Mesodermal cell (in vitro differentiated cells): ENCODE data around the gene TBC1D23. TPM values are rescaled to one million over a fixed set of nuclear protein-coding genes. Genes with fewer than 3 reads are reported as not detected.

Source experiments
- H3K27ac ChIP-seq: 2 replicates; pipeline ENCODE4 v1.7.0; 2013; ENCODE audit warnings: mild to moderate bottlenecking, low read depth, low read length, moderate library complexity; ENCODE audit not compliant: severe bottlenecking
- H3K36me3 ChIP-seq: 2 replicates; pipeline ENCODE4 v1.7.1; 2013; ENCODE audit warnings: mild to moderate bottlenecking, low read length, moderate library complexity; ENCODE audit not compliant: control insufficient read depth, insufficient read depth
- H3K4me1 ChIP-seq: one replicate; pipeline ENCODE4 v1.7.1; 2013; ENCODE audit warnings: mild to moderate bottlenecking, low read length; ENCODE audit not compliant: insufficient read depth, control insufficient read depth, poor library complexity, severe bottlenecking
- H3K4me3 ChIP-seq: 2 replicates; pipeline ENCODE4 v1.7.0; 2013; ENCODE audit warnings: low read length, control low read depth, mild to moderate bottlenecking; ENCODE audit not compliant: insufficient read depth, poor library complexity, severe bottlenecking; ENCODE audit errors: extremely low read depth
- H3K9me3 ChIP-seq: 2 replicates; pipeline ENCODE4 v1.7.1; 2013; ENCODE audit warnings: mild to moderate bottlenecking, low read length, moderate library complexity; ENCODE audit not compliant: control insufficient read depth
- WGBS, 2 experiments: methylation state at CpG; one replicate each; pipeline ENCODE4 v1.1.5; 2013; ENCODE audit warnings: missing lambda C conversion rate in 2 of 2; ENCODE audit not compliant: insufficient coverage in 2 of 2; 5-methylcytosine and 5-hydroxymethylcytosine counted together
- polyA plus RNA-seq, 2 experiments: library from polyadenylated mRNA; stranded (reverse); fragments of 50-300 nt; gene quantifications; one replicate each; pipeline ENCODE4 v1.2.3, GENCODE V29; 2013

The TBC1D23 gene
- 35.4 TPM for polyA plus RNA-seq (2013, experiment 1 of 2)
- polyA plus RNA-seq (2013, experiment 2 of 2), result 39.2 TPM

DNA sequence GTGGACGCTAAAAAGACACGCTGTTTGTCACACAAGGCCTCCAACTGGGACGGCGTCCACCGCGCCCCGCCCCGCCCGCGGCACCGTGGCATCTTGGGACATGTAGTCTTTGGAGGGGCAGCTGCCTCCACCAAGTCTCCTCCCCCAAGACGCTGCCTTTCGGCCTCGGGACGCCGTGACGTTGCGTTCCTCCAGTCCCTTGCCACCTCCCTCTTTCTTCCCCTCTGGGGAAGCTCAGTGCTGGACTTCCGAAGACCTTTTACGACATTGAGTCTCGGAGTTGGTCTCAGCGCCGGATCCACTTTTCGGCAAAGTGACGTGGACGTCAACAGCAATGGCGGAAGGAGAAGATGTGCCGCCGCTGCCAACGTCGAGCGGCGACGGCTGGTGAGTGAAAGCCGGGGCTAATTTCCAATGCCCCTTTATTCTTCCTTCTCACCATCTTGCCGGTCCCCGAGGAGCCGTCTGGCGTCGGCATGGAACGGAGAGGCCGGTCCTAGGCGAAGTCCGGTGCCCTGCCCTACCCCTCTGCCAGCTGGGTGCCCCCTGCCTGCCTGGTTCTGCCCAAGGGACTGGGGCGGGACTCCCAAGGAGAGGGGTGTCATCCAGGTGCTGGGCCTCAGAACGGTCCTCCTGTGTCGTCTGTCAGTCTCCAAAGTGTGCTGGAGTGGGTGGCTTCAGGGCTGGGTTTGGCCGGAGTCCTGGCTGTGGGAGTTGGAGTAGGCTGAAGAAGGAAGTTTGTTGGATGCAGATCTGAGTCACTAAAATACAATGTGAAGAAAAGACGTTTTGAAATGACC lies at the start of gene TBC1D23:
TBC1D23 (plus strand) TSS at position 308 of the 800 bp plus-strand sequence; CDS start at position 335, 27 bp downstream.
- no peaks in the 10 kb centered on the region for H3K36me3 ChIP-seq
- WGBS, 2 experiments, result 0% methylated on average over 40 to 44 of the region's 49 CpGs
- no peaks in the 10 kb centered on the region for H3K4me1 ChIP-seq
- H3K4me3 ChIP-seq, result peak within 1 kb of the TSS; percentile 99
- no peaks in the 10 kb centered on the region for H3K9me3 ChIP-seq
- peak within 1 kb of the TSS; percentile 96 for H3K27ac ChIP-seq

DNA sequence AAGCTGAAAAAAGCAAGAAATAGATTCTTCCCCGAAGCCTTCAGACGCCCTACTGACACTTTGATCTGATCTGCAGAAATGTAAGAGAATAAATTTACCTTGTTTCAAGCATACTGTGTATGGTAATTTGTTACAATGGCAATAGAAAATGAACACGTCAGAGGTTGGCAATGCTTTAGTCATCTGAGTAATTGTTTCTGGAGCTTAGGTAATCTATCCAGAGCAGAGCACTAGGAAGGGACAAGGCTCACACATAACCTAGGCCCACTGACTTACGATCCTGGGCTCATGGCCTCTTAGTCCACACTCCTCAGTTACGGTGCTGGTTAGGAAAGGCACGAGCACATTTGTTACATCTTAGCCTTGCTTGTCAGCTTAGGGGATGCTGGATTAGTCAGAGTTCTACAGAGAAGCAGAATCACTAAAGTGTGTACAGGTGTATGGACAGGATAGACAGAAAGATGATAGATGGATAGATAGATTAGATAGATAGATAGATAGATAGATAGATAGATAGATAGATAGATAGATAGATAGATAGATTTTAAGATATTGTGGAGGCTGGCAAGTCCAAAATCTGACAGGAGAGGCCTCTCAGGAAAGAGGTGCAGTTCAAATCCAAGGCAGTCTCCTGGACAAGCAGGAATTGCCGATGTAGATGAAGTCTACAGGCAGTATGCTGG lies 46.8 kb upstream of the TBC1D23 start:
- WGBS, 2 experiments, result 95 to 96% methylated on average over 5 to 6 of the region's 7 CpGs
- peaks cover 8% of the 10 kb centered on the region for H3K4me1 ChIP-seq
- no peaks in the 10 kb centered on the region for H3K36me3 ChIP-seq
- no peak overlapping the region for H3K4me3 ChIP-seq
- H3K9me3 ChIP-seq, result no peaks in the 10 kb centered on the region
- no peak overlapping the region for H3K27ac ChIP-seq

- Histone ChIP-seq H3K27ac (no peak overlapping the region), H3K4me3 (no peak overlapping the region), H3K4me1 (peaks cover 8% of the 10 kb centered on the region), H3K9me3 (no peaks in the 10 kb centered on the region), H3K36me3 (no peaks in the 10 kb centered on the region)
- 85 to 91% methylated on average over 5 of the region's 5 CpGs for WGBS, 2 experiments
These were observed 46.2 kb upstream of the TBC1D23 start for GRCh38 chr3:100214574-100214964.

- no CpG with 5 or more reads among the region's 1 CpG for WGBS, 2 experiments
- Histone ChIP-seq H3K27ac (peak overlapping the region; percentile 31), H3K9me3 (no peaks in the 10 kb centered on the region), H3K4me3 (no peak overlapping the region), H3K4me1 (no peaks in the 10 kb centered on the region), H3K36me3 (no peaks in the 10 kb centered on the region)
These were observed 44.1 kb upstream of the TBC1D23 start for GRCh38 chr3:100216713-100217112.

DNA sequence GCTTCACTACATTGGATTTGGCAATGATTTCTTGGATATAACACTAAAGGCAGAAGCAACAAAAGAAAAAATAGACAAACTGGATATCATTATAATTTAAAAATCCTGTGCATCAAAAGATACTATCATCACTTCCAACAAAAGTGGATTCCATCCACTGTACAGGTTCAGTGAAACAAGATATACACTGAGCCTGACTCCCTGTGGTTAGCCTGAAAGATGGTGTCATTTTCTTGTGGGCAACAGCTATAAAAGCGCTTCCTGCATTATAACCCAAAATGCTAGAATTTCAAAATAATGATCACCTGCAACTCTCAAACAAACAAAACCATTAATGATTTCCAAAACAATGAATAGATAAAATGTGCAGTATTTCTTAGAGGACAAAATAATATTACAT lies 39.6 kb upstream of the TBC1D23 start:
- no CpG with 5 or more reads among the region's 1 CpG for WGBS, 2 experiments
- Histone ChIP-seq H3K9me3 (peaks cover 4% of the 10 kb centered on the region), H3K36me3 (no peaks in the 10 kb centered on the region)

GRCh38 chr3:100225193-100225592 lies 35.6 kb upstream of the TBC1D23 start:
- Histone ChIP-seq H3K4me3 (no peak overlapping the region), H3K27ac (no peak overlapping the region), H3K4me1 (peaks cover 14% of the 10 kb centered on the region), H3K36me3 (no peaks in the 10 kb centered on the region), H3K9me3 (peaks cover 4% of the 10 kb centered on the region)
- 94 to 97% methylated on average over 26 of the region's 26 CpGs for WGBS, 2 experiments

More for the DNA sequence above, 39.6 kb upstream of the TBC1D23 start:
- no peak overlapping the region for H3K27ac ChIP-seq
- H3K4me3 ChIP-seq, result no peak overlapping the region
- peaks cover 1% of the 10 kb centered on the region for H3K4me1 ChIP-seq

- H3K4me1 ChIP-seq, result peaks cover 14% of the 10 kb centered on the region
- H3K9me3 ChIP-seq, result peaks cover 4% of the 10 kb centered on the region
- peak overlapping the region; percentile 89 for H3K27ac ChIP-seq
- no peaks in the 10 kb centered on the region for H3K36me3 ChIP-seq
- 95 to 100% methylated on average over 6 to 7 of the region's 8 CpGs for WGBS, 2 experiments
- H3K4me3 ChIP-seq, result no peak overlapping the region
These were observed 34.9 kb upstream of the TBC1D23 start for GRCh38 chr3:100225883-100226282.

GRCh38 chr3:100226712-100227429 lies 33.9 kb upstream of the TBC1D23 start:
- H3K27ac ChIP-seq, result peak overlapping the region; percentile 89
- peaks cover 14% of the 10 kb centered on the region for H3K4me1 ChIP-seq
- 72 to 83% methylated on average over 2 to 4 of the region's 6 CpGs for WGBS, 2 experiments
- H3K4me3 ChIP-seq, result no peak overlapping the region
- no peaks in the 10 kb centered on the region for H3K36me3 ChIP-seq
- peaks cover 4% of the 10 kb centered on the region for H3K9me3 ChIP-seq

GRCh38 chr3:100227511-100227921 lies 33.3 kb upstream of the TBC1D23 start:
- peaks cover 14% of the 10 kb centered on the region for H3K4me1 ChIP-seq
- no peak overlapping the region for H3K4me3 ChIP-seq
- H3K27ac ChIP-seq, result peak overlapping the region; percentile 89
- H3K9me3 ChIP-seq, result peaks cover 4% of the 10 kb centered on the region
- H3K36me3 ChIP-seq, result no peaks in the 10 kb centered on the region
- WGBS, 2 experiments, result 88 to 100% methylated on average over 1 of the region's 2 CpGs

- Histone ChIP-seq H3K36me3 (no peaks in the 10 kb centered on the region), H3K4me3 (no peak overlapping the region), H3K4me1 (peaks cover 14% of the 10 kb centered on the region), H3K9me3 (peaks cover 4% of the 10 kb centered on the region), H3K27ac (no peak overlapping the region)
- WGBS, 2 experiments, result no CpG with 5 or more reads among the region's 1 CpG
These were observed 32.5 kb upstream of the TBC1D23 start for GRCh38 chr3:100228247-100228646.
